LNCaP clone FGC (cell line): Measurements from ENCODE around the gene PRPSAP1.
"Not testable (repeated sequence)": the region's sequence is repeated elsewhere in the genome, so short reads cannot be mapped to it uniquely, and the experiment has no call there.

Experiments
- DNase-seq: peaks from one replicate; pipeline ENCODE4 v3.0.0-alpha.2; 2011; ENCODE audit warnings: low read depth
- H3K4me3 ChIP-seq: 2 replicates; pipeline ENCODE4 v1.5.1; 2011; ENCODE audit warnings: mild to moderate bottlenecking, low read depth, low read length, control low read depth
- CTCF ChIP-seq: IDR thresholded peaks from 2 replicates; pipeline ENCODE4 v1.5.1; 2012; ENCODE audit warnings: mild to moderate bottlenecking; ENCODE audit not compliant: control insufficient read depth, insufficient read depth; ENCODE audit errors: extremely low read depth

The PRPSAP1 gene

DNA sequence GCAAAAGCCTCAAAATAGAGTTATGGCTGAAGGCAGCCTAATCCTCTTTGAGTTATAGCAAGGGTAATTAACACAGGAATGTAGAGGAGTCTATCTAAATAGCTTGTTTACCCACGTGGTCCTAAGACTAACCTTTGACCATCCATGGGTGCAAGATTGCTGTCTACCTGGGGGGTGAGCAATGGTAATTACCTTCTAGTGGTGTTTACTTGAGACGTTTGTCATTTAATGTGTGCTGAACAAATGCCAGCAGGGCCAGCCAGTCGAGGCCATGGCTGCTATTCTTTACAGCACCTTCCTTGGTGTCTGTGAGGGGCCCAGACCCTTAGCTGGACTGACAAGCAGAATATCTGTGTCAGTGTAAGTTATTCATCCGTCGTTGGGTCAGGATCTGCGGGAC, 13.9 kb upstream of the PRPSAP1 start:
- no peak for TF ChIP-seq CTCF
- no peak for DNase-seq
- H3K4me3 ChIP-seq = no peak overlapping the region

DNA sequence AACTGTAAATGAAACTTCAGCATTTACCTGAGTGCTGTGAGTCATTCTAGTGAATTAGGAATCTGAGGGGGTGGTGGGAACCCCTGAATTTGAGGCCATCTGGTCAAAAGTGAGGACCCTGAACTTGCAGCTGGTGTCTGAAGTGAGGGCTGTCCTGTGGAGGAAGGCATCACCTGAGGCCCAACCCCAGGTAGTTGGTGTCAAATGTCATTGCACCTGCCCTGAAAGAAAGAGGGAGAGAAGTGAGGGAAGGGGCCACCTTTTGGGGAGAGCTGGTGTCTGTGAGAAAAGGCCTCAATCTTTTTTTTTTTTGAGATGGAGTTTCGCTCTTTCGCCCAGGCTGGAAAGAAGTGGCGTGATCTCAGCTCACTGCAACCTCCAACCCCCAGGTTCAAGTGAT, 12.5 kb upstream of the PRPSAP1 start:
- TF ChIP-seq CTCF = no peak
- DNase-seq = no peak
- no peak overlapping the region for H3K4me3 ChIP-seq

DNA sequence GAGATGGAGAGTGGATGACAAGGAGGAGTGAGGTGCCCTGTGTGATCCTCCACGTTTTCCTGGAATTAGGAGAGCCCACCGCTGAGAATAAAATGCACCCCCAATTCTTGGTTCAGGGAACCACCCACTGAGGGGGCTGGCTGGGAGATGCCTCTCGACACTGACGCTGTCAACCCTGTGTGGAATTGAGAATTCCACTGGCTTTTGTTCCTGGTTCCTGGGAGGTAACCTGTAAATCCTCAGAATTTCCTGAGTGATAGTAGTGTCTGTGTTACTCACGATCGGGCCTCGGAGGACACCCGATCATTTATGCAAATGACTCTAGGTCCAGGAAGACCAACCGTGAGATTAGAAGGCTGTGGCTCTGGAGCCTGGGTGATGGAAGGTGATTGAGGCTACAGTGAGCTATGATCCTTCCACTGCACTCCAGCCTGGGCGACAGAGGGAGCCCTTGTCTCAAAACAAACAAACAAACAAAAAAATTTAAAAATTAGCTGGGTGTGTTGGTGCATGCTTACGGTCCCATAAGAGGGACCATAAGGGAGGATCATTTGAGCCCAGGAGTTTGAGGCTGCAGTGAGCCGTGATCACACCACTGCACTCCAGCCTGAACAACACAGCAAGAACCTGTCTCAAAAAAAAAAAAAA, 11.7 kb upstream of the PRPSAP1 start:
- no peak overlapping the region for H3K4me3 ChIP-seq
- peak; percentile 61 for TF ChIP-seq CTCF
- no peak for DNase-seq

DNA sequence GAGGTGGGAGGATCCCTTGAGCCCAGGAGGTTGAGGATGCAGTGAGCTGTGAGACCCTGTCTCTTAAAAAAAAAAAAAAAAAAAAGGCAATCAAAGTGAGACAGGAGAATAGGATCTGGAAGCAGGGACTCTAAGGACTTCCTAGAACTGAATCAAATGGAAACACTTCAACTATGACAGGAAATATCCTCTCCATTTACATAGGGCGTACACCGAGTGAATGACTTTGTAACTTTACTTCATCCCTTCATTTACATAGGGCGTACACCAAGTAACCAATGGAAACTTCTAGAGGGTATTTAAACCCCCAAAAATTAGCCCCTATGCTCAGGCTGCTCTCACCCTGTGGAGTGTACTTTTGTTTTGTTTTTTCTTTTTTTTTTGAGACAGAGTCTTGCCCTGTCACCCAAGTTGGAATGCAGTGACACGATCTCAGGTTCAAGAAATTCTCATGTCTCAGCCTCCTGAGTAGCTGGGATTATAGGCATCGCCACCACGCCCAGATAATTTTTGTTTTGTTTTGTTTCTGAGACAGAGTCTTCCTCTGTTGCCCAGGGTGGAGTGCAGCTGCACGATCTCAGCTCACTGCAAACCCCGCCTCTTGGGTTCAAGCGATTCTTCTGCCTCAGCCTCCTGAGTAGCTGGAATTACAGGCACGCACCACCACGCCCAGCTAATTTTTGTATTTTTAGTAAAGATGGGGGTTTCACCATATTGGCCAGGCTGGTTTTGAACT, 9.6 kb upstream of the PRPSAP1 start:
- DNase-seq = no peak
- no peak for TF ChIP-seq CTCF

DNA sequence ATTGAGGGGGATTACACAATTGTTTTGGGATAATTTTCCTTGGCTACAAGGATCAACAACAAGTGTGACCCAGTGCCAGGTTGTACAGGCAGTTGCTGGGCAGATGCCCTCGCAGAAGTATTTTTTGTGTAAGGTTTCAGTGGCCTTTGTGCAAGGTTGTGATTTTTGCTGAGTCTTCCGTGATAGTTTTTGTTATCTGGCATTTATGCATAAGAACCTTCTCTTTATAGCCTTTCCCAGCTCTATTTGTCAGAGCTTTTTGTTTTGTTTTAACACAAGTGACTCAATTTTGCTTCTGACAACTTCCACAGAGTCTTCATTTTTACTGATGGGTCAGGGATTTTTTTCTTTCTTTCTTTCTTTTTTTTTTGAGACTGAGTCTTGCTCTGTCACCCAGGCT, 6.7 kb upstream of the PRPSAP1 start:
- H3K4me3 ChIP-seq = no peak overlapping the region
- TF ChIP-seq CTCF = no peak
- DNase-seq = no peak

More for the DNA sequence above, 9.6 kb upstream of the PRPSAP1 start:
- H3K4me3 ChIP-seq = no peak overlapping the region

GRCh38 chr17:76359776-76360175, 6.1 kb upstream of the PRPSAP1 start:
- not testable (repeated sequence) for H3K4me3 ChIP-seq, DNase-seq

DNA sequence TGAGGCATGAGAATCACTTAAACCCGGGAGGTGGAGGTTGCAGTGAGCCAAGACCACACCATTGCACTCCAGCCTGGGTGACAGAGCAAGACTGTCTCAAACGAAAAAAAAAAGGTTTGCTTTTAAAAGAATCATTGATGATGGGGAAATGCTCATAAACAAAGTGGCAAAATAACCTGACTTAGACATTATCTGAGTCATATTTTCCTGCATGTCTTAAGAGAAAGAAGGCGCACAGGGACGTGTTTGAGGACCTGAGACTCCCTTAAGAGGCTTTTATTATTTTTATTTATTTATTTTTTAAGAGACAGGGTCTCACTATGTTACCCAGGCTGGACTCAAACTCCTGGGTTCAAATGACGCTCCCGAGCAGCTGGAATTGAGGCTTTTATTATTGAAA, 5.7 kb upstream of the PRPSAP1 start:
- H3K4me3 ChIP-seq = no peak overlapping the region
- no peak for TF ChIP-seq CTCF
- no peak for DNase-seq
